HCT116 (cell line): Measurements from ENCODE around the gene CASK. TPM values are rescaled to one million over a fixed set of nuclear protein-coding genes. Genes with fewer than 3 reads are reported as not detected.

Experiments
- ATAC-seq: fragments of 200-7000 bp; cut with Tn5 transposase; 2 replicates; pipeline ENCODE4 v1.9.1; 2020; ENCODE audit warnings: mild to moderate bottlenecking, moderate library complexity
- BruUV-seq: library from RNA; stranded (reverse); fragments of 400-500 nt; replicated peaks from 2 replicates; lab custom pipeline; 2021; lab: Mats Ljungman, UMichigan
- CTCF ChIA-PET: fragments of 300-600 bp; sonication (Branson Sonifier 250); formaldehyde crosslinking; loops from one replicate; lab custom pipeline; 2021; ENCODE audit warnings: antibody characterized with exemption; lab: Charles Lee
- POLR2A ChIA-PET: fragments of 300-600, 350-600 bp; sonication (Branson Sonifier 250); formaldehyde crosslinking; loops from one replicate; lab custom pipeline; 2021; ENCODE audit warnings: antibody characterized with exemption; lab: Charles Lee
- RAD21 ChIA-PET, 2 experiments: fragments of 300-600 bp; sonication (Branson Sonifier 250); formaldehyde crosslinking; loops; one replicate each; lab custom pipeline; 2023; ENCODE audit warnings: low total read pairs in 2 of 2; ENCODE audit not compliant: uncharacterized antibody in 2 of 2, unreplicated experiment in 2 of 2, low non-redundant PET in 1 of 2; lab: Charles Lee
- DNase-seq: peaks from one replicate; pipeline ENCODE4 v3.0.0-alpha.2; 2010; ENCODE audit warnings: low read depth, low spot score
- H2AFZ ChIP-seq: fragments of 200-600 bp; shearing (Covaris generic), sonication (generic); 2 replicates; pipeline ENCODE4 v1.6.1; 2017; ENCODE audit warnings: low read depth, mixed run types, mixed read lengths, antibody characterized with exemption, low read length; ENCODE audit not compliant: poor library complexity, severe bottlenecking
- H3K27ac ChIP-seq: 2 replicates; pipeline ENCODE4 v1.5.1; 2012; ENCODE audit warnings: low read depth, low read length
- H3K27me3 ChIP-seq: fragments of 200-600 bp; sonication (generic); 2 replicates; pipeline ENCODE4 v1.6.1; 2016; ENCODE audit warnings: mixed run types, low read length, mixed read lengths; ENCODE audit not compliant: insufficient read depth
- H3K36me3 ChIP-seq, 2 experiments: fragments of 200-500 bp in 1 of 2; fragments of 200-600 bp in 1 of 2; sonication (Bioruptor generic) in 1 of 2; sonication (generic) in 1 of 2; 2 replicates each; pipeline versions ENCODE4 v1.5.1 to v1.6.1; 2014 to 2016; ENCODE audit warnings: low read length in 2 of 2, inconsistent platforms in 1 of 2, mixed read lengths in 1 of 2, mixed run types in 1 of 2; ENCODE audit not compliant: insufficient read depth in 2 of 2, control insufficient read depth in 1 of 2
- H3K4me1 ChIP-seq, 2 experiments: fragments of 200-600 bp in 1 of 2; sonication (generic) in 1 of 2; 2 replicates each; pipeline versions ENCODE4 v1.5.1 to v1.6.1; 2012 to 2017; ENCODE audit warnings: low read length in 2 of 2, inconsistent platforms in 1 of 2, mild to moderate bottlenecking in 1 of 2, mixed read lengths in 1 of 2, mixed run types in 1 of 2, moderate library complexity in 1 of 2; ENCODE audit not compliant: insufficient read depth in 2 of 2, control insufficient read depth in 1 of 2
- H3K4me2 ChIP-seq: fragments of 200-600 bp; sonication (generic); 2 replicates; pipeline ENCODE4 v1.6.1; 2017; ENCODE audit warnings: mixed run types, low read length, mixed read lengths
- H3K4me3 ChIP-seq, 2 experiments: fragments of 200-600 bp in 1 of 2; sonication (generic) in 1 of 2; replicated peaks in 1 of 2; 2 replicates each; pipeline ENCODE4 v1.5.1; 2011 to 2016; ENCODE audit warnings: low read length in 2 of 2, control low read depth in 1 of 2, low read depth in 1 of 2, mild to moderate bottlenecking in 1 of 2, mixed read lengths in 1 of 2, mixed run types in 1 of 2
- H3K79me2 ChIP-seq: fragments of 200-600 bp; sonication (generic); 2 replicates; pipeline ENCODE4 v1.6.1; 2017; ENCODE audit warnings: mild to moderate bottlenecking, mixed run types, low read length, moderate library complexity, mixed read lengths; ENCODE audit not compliant: insufficient read depth
- H3K9ac ChIP-seq: fragments of 200-600 bp; sonication (generic); 2 replicates; pipeline ENCODE4 v1.6.1; 2016; ENCODE audit warnings: low read length, mixed read lengths
- H3K9me2 ChIP-seq: fragments of 200-600 bp; sonication (generic), shearing (Covaris generic); 2 replicates; pipeline ENCODE4 v1.6.1; 2017; ENCODE audit warnings: mixed run types, mild to moderate bottlenecking, moderate library complexity; ENCODE audit not compliant: insufficient read depth
- H3K9me3 ChIP-seq, 2 experiments: fragments of 200-500 bp in 1 of 2; fragments of 200-600 bp in 1 of 2; sonication (Bioruptor generic) in 1 of 2; sonication (generic) in 1 of 2; 2 replicates each; pipeline ENCODE4 v1.6.1; 2014 to 2017; ENCODE audit warnings: low read length in 2 of 2, mixed read lengths in 2 of 2, inconsistent platforms in 1 of 2, low read depth in 1 of 2, mild to moderate bottlenecking in 1 of 2, mixed run types in 1 of 2, moderate library complexity in 1 of 2; ENCODE audit not compliant: control insufficient read depth in 1 of 2, insufficient read depth in 1 of 2
- H4K20me1 ChIP-seq: fragments of 200-600 bp; sonication (generic), shearing (Covaris generic); 2 replicates; pipeline ENCODE4 v1.6.1; 2017; ENCODE audit warnings: mixed run types, mild to moderate bottlenecking, moderate library complexity; ENCODE audit not compliant: insufficient read depth
- CEBPB ChIP-seq: IDR thresholded peaks from 2 replicates; pipeline ENCODE4 v1.6.1; 2012; ENCODE audit warnings: low read depth
- EZH2phosphoT487 ChIP-seq: fragments of 200-600 bp; IDR thresholded peaks from 2 replicates; pipeline ENCODE4 v1.6.1; 2018; ENCODE audit warnings: antibody characterized with exemption, borderline replicate concordance
- FOSL1 ChIP-seq: IDR thresholded peaks from 2 replicates; pipeline ENCODE4 v1.6.1; 2012; ENCODE audit warnings: low read depth
- POLR2A ChIP-seq: IDR thresholded peaks from 2 replicates; pipeline ENCODE4 v1.7.0; 2011; ENCODE audit warnings: borderline replicate concordance; ENCODE audit not compliant: insufficient read depth, insufficient read length; ENCODE audit errors: extremely low read depth
- intact Hi-C: fragments of 100-400 bp; cut with micrococcal nuclease; formaldehyde crosslinking; loops from 2 replicates; pipeline ENCODE4 v1.10.0; 2022
- total RNA-seq: library from RNA; stranded (reverse); gene quantifications from one replicate; pipeline ENCODE4 v1.2.1, GENCODE V29; 2021; ENCODE audit not compliant: unreplicated experiment
- TF ChIP-seq, protein P1 (sequence below), 3 experiments: fragments of 200-600 bp in 1 of 3; sonication (generic) in 1 of 3; IDR thresholded peaks in 2 of 3; conservative IDR thresholded peaks in 1 of 3; 2 replicates each; pipeline ENCODE4 v1.5.1; 2012 to 2017; ENCODE audit warnings: low read depth in 2 of 3, low read length in 2 of 3, antibody characterized with exemption in 1 of 3, borderline replicate concordance in 1 of 3, control low read depth in 1 of 3, mild to moderate bottlenecking in 1 of 3, mixed read lengths in 1 of 3, mixed run types in 1 of 3, moderate library complexity in 1 of 3; ENCODE audit not compliant: insufficient read depth in 1 of 3
- TF ChIP-seq, protein P2 (sequence below): IDR thresholded peaks from 2 replicates; pipeline ENCODE4 v1.6.1; 2012; ENCODE audit warnings: low read depth

The CASK gene
- total RNA-seq, 1 experiment from 2014 or later, result 39.0 TPM

DNA sequence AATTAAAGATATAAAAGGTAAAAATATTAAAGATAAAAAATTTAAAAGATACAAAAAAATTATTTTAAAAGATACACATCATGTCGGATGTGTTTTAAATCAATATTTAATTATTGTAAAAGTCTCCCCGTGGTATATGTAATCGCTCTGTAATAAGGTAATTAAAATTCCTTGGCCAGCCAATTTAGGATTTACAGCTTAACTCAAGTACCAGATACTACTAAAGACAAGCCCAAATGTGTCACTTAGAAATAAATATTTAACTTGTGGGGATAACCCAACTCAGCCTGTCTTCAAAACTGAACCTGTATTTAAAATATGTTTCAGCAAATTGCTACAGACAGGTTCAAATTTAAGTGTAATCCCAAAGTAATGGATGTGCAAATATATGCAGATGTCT, 143.4 kb downstream of the CASK start:
- intact Hi-C loops, result no loop called here
- Histone ChIP-seq H3K27ac (no peak overlapping the region; the same call in 1 of the 2 replicates), H3K4me1 (peaks cover 6 to 12% of the 10 kb centered on the region in 2 experiments; a peak in 3 of 4 replicates), H4K20me1 (no peaks in the 10 kb centered on the region), H3K27me3 (no peaks in the 10 kb centered on the region), H3K9me3 (no peaks in the 10 kb centered on the region), H3K79me2 (no peaks in the 10 kb centered on the region), H3K36me3 (no peaks in the 10 kb centered on the region), H3K4me2 (no peak overlapping the region), H3K4me3 (no peak overlapping the region), H2AFZ (no peak overlapping the region), H3K9ac (no peak overlapping the region), H3K9me2 (no peaks in the 10 kb centered on the region)
- TF ChIP-seq EZH2phosphoT487 (no peak), CEBPB (no peak), POLR2A (no peak), FOSL1 (no peak)
- TF ChIP-seq, protein P1, sequence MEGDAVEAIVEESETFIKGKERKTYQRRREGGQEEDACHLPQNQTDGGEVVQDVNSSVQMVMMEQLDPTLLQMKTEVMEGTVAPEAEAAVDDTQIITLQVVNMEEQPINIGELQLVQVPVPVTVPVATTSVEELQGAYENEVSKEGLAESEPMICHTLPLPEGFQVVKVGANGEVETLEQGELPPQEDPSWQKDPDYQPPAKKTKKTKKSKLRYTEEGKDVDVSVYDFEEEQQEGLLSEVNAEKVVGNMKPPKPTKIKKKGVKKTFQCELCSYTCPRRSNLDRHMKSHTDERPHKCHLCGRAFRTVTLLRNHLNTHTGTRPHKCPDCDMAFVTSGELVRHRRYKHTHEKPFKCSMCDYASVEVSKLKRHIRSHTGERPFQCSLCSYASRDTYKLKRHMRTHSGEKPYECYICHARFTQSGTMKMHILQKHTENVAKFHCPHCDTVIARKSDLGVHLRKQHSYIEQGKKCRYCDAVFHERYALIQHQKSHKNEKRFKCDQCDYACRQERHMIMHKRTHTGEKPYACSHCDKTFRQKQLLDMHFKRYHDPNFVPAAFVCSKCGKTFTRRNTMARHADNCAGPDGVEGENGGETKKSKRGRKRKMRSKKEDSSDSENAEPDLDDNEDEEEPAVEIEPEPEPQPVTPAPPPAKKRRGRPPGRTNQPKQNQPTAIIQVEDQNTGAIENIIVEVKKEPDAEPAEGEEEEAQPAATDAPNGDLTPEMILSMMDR (IDR thresholded peaks at IDR 0.05 in 2 of 3, conservative IDR thresholded peaks at IDR 0.05 in 1 of 3; ENCODE audit: borderline replicate concordance in 1 of 3, insufficient read depth in 1 of 3, low read depth in 2 of 3, low read length in 2 of 3), result no peak
- TF ChIP-seq, protein P2, sequence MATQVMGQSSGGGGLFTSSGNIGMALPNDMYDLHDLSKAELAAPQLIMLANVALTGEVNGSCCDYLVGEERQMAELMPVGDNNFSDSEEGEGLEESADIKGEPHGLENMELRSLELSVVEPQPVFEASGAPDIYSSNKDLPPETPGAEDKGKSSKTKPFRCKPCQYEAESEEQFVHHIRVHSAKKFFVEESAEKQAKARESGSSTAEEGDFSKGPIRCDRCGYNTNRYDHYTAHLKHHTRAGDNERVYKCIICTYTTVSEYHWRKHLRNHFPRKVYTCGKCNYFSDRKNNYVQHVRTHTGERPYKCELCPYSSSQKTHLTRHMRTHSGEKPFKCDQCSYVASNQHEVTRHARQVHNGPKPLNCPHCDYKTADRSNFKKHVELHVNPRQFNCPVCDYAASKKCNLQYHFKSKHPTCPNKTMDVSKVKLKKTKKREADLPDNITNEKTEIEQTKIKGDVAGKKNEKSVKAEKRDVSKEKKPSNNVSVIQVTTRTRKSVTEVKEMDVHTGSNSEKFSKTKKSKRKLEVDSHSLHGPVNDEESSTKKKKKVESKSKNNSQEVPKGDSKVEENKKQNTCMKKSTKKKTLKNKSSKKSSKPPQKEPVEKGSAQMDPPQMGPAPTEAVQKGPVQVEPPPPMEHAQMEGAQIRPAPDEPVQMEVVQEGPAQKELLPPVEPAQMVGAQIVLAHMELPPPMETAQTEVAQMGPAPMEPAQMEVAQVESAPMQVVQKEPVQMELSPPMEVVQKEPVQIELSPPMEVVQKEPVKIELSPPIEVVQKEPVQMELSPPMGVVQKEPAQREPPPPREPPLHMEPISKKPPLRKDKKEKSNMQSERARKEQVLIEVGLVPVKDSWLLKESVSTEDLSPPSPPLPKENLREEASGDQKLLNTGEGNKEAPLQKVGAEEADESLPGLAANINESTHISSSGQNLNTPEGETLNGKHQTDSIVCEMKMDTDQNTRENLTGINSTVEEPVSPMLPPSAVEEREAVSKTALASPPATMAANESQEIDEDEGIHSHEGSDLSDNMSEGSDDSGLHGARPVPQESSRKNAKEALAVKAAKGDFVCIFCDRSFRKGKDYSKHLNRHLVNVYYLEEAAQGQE, result no peak
- POLR2A ChIA-PET, result interaction anchor here (0.5 to 0.6 kb wide), 2 partner anchors 418 to 436 kb away, joined by 3 read pairs; no protein-coding TSS in a partner anchor
- BruUV-seq, result no TSS peak
- ATAC-seq (no peak), DNase-seq (no peak)
- CTCF ChIA-PET, result interaction anchor here (0.6 kb wide), 1 partner anchor 31 kb away, joined by 3 read pairs; no protein-coding TSS in a partner anchor
- RAD21 ChIA-PET, result no interaction called here
